ENCODE measurements around the gene KCNJ18.
"Not testable (repeated sequence)": the region's sequence is repeated elsewhere in the genome, so short reads cannot be mapped to it uniquely, and the experiment has no call there.

KCNJ18 gene

DNA sequence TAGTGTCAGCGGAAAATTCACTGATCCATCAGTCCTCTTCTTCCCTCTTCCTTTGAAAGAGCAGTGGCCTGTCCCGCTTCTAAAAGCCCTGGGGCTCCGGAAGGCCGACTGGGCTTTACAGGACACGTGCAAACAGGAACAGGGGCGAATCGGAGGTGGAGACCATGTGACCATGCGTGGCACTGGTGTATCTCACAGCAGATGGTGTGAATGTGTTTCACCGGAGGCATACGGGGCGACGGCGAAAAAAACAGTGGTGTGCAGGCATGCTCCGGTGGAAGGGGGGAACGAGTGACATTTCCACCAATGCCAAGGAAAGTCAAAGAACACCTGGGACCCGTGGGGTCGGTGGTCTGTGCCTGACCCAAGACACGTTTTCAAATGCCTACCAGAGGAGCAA lies 8.4 kb upstream of the KCNJ18 start:
- not testable (repeated sequence) for DNase-seq (ENCODE audit: insufficient read length, low spot score); FAIRE-seq

- DNase-seq (ENCODE audit: insufficient read length, low spot score) = not testable (repeated sequence)
Observed at GRCh38 chr17:21684384-21684783, 7.9 kb upstream of the KCNJ18 start.

GRCh38 chr17:21685061-21685795 lies 7.1 kb upstream of the KCNJ18 start:
- not testable (repeated sequence) for FAIRE-seq; DNase-seq (ENCODE audit: insufficient read length, low spot score)

More at GRCh38 chr17:21684384-21684783, 7.9 kb upstream of the KCNJ18 start:
- not testable (repeated sequence) for FAIRE-seq

GRCh38 chr17:21686165-21687015 lies 5.9 kb upstream of the KCNJ18 start:
- no peak for DNase-seq (ENCODE audit: insufficient read length, low spot score)
- FAIRE-seq = no peak

GRCh38 chr17:21687136-21687953 lies 5.0 kb upstream of the KCNJ18 start:
- FAIRE-seq (no peak), DNase-seq (ENCODE audit: insufficient read length, low spot score) (no peak)

DNA sequence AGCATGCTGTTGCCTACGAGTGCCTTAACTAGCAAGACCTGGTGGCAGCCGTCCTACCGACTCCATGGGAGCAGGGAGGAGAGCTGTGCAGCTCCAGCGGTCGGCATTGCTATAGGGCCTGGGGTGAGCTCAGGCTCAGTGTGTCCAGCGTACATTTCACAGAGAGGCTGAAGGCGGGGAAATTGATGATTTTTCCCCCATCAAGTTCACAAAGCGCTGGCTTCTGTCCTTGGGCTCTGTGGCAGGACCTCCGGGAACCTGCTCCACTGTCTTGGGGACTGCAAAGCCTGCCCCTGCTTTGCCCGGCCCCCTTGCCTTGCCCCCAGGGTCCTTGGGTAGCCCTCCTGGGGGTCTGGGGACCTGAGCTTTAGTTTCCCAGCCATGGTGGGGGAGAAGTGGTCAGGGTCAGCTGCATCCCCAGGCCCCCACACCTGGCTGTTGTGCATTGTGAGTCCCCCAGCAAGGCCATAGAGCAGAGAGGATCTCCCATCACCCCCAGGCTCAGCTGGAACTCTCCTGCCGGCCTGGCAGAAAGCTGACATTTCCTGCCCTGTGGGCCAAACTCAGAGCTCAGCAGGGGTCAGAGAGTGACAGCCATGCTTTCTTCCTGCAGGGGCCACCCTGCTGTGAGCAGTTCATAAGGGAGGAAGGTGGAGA lies 3.9 kb upstream of the KCNJ18 start:
- no peak for DNase-seq (ENCODE audit: insufficient read length, low spot score)
- no peak for FAIRE-seq

- DNase-seq (ENCODE audit: insufficient read length, low spot score) (no peak), FAIRE-seq (no peak)
Observed at GRCh38 chr17:21689604-21690003, 2.7 kb upstream of the KCNJ18 start.

DNA sequence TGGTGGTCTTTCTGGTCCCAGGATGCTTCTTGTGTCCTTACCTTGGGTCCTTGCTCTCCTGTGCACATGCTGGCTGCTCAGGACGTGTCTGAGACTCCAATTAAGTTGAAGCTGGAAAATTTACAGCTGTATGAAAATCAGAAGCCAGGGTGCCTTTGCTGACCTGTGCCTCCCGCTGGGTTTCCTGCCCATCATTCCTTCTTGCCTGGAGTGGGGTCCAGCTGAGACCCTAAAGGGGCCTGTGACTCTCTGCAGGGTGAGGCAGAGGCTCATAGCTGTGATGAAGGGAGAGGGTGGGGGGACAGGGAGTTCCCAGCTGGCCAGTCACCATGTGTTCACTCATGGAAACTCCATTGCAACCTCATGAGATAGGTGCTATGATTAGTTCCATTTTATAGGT lies 1.5 kb upstream of the KCNJ18 start:
- not testable (repeated sequence) for DNase-seq (ENCODE audit: insufficient read length, low spot score); FAIRE-seq

GRCh38 chr17:21691481-21691880 lies 842 bp upstream of the KCNJ18 start:
- FAIRE-seq = not testable (repeated sequence)

DNA sequence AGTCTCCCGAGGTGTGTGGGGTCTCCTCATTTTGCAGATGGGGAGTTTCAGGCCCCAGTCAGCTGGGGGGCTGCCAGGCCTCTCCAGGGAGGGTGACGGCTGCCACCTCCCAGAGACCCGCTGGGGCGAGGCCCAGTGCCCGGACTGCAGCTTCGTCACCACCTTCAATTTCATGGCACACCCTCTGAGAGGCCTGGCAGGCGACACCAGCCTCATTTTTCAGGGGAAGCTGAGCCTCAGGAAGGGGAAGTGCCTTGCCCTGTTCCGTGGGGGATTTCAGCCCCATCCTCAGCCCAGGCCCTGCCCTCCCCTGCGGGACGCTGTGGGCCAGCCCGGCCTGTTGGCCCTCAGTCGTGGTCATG lies 362 bp downstream of the KCNJ18 start:
- not testable (repeated sequence) for DNase-seq (ENCODE audit: insufficient read length, low spot score); FAIRE-seq

More at GRCh38 chr17:21691481-21691880, 842 bp upstream of the KCNJ18 start:
- not testable (repeated sequence) for DNase-seq (ENCODE audit: insufficient read length, low spot score)

- FAIRE-seq; DNase-seq (ENCODE audit: insufficient read length, low spot score): not testable (repeated sequence)
Observed at GRCh38 chr17:21693391-21693796, 1.1 kb downstream of the KCNJ18 start.

DNA sequence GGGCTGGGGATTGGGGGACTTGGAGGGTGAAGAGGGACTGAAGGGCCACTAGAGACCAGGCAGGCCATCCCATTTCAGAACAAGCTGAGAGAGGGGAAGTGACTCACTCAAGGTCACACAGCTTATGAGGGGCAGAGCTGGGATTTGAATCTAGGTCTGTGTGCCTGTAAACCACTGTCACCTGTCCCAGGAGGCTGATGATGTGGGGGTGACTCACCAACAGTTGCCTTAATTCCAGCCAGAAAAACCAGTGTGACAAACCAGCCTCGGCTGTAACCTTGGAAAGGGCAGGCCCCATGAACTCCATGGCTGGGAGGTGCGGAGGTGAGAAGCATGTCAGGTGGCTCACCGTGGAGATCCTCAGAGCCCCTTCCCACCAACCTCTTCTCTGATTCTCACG lies 1.6 kb downstream of the KCNJ18 start:
- not testable (repeated sequence) for DNase-seq (ENCODE audit: insufficient read length, low spot score); FAIRE-seq

DNA sequence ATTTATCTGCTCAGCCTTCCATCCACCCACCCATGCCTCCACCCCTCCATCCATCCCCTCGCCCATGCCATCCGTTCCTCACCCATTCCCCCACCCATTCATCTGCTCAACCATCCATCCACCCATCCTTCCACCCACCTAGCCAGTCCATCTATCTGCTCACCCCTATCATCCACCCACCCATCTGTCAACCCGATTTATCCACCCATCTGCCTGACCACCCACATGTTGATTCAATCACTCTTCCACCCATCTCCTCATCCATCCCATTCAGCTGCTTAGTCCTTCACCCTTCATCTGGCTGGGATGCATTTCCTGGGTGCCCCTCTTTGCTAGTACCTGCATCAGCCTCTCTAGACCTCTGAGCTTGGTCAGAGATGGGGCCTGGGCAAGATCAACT lies 3.9 kb downstream of the KCNJ18 start:
- FAIRE-seq; DNase-seq (ENCODE audit: insufficient read length, low spot score): not testable (repeated sequence)

DNA sequence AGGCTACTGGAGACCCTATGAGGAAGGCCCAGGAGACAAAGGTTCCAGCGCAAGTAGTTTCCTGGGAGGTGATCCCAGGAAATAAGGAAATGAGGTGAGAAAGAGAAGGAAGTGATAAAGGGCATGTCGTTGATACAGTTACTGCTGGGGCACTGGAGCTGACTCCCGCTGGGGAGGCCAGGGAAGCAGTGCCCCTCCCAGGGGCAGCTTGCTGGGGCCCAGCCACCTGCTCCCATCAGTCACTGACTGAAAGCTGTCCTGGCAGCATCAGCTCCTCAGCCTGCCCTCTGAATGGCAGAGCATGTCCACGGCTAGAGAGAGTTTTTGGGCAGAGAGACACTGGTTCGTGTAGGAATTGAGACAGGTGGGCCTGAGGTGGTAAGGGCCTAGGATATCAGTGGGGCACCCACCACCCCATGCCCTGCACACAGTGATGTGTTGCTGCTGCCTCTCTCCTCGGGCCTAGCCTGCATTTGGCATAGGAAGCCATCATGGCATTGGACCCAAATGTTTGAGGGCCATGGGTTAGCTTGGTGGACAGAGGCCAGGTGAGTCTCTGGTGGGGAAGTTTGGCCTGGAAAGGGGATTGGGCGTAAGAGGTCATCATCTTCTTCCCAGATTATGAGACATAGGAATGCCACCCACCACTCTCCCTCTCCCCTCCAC lies 4.7 kb downstream of the KCNJ18 start:
- DNase-seq (ENCODE audit: insufficient read length, low spot score); FAIRE-seq: not testable (repeated sequence)

- DNase-seq (ENCODE audit: insufficient read length, low spot score); FAIRE-seq: not testable (repeated sequence)
Observed at GRCh38 chr17:21697508-21697860, 5.2 kb downstream of the KCNJ18 start.

GRCh38 chr17:21698437-21699075 lies 6.2 kb downstream of the KCNJ18 start:
- FAIRE-seq = not testable (repeated sequence)

GRCh38 chr17:21699124-21699523 lies 6.8 kb downstream of the KCNJ18 start:
- not testable (repeated sequence) for FAIRE-seq; DNase-seq (ENCODE audit: insufficient read length, low spot score)

More at GRCh38 chr17:21698437-21699075, 6.2 kb downstream of the KCNJ18 start:
- not testable (repeated sequence) for DNase-seq (ENCODE audit: insufficient read length, low spot score)

DNA sequence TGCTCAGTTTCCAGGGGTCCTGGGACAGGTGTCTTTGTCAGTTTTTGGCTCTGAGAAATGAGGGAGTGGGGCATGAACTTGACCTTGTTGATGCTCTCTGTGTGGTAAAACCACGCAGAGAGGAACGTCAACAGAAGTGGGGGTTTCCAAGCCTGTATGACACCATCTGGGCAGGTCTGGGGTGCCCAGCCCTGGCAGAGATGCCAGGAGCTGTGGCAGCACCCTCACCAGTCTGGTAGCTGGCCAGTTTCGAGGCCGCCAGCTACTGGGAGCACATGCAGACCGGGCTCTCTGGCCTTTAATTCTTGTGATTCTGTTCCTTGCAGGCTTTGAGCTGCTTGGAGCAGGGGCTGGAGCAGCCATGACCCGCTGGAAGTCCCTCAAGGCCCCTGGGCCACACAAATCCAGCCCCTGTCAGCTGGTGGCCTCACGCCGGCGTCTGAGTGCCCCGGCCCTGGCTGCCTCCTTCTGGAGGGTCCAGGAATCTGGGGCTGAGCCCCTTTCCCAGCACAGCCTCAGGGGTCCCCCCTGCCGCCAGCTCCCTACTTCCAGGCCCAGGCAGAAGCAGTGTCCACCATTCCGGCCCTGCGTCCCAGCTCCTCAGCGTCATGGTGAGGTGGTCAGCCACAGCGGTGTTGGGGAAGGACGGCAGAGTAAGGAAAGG lies 7.4 kb downstream of the KCNJ18 start:
- not testable (repeated sequence) for DNase-seq (ENCODE audit: insufficient read length, low spot score); FAIRE-seq

All from GM19239 (cell line).